Karpas-422 (cell line): ENCODE results near the gene SULT2B1. TPM values are rescaled to one million over a fixed set of nuclear protein-coding genes. Genes with fewer than 3 reads are reported as not detected.

Source experiments
- DNase-seq: peaks from one replicate; pipeline ENCODE4 v3.0.0-alpha.2; 2015
- H2AFZ ChIP-seq: fragments of 200-600 bp; sonication (generic); 2 replicates; pipeline ENCODE4 v1.6.1; 2014; ENCODE audit warnings: antibody characterized with exemption, low read length, mixed read lengths
- H3K27ac ChIP-seq: fragments of 200-600 bp; sonication (generic); 2 replicates; pipeline ENCODE4 v1.5.1; 2014; ENCODE audit warnings: mild to moderate bottlenecking, low read length, moderate library complexity
- H3K27me3 ChIP-seq: fragments of 200-600 bp; sonication (generic); 2 replicates; pipeline ENCODE4 v1.6.1; 2014; ENCODE audit warnings: low read length, mixed read lengths
- H3K36me3 ChIP-seq: fragments of 200-600 bp; sonication (generic); 2 replicates; pipeline ENCODE4 v1.6.1; 2014; ENCODE audit warnings: low read length, mixed read lengths; ENCODE audit not compliant: insufficient read depth
- H3K4me1 ChIP-seq: fragments of 200-600 bp; sonication (generic); 2 replicates; pipeline ENCODE4 v1.6.1; 2014; ENCODE audit warnings: mild to moderate bottlenecking, low read length, mixed read lengths
- H3K4me2 ChIP-seq: fragments of 200-600 bp; sonication (generic); 2 replicates; pipeline ENCODE4 v1.6.1; 2014; ENCODE audit warnings: low read length, low read depth, mild to moderate bottlenecking; ENCODE audit not compliant: poor library complexity, severe bottlenecking
- H3K4me3 ChIP-seq: fragments of 200-600 bp; sonication (generic); 2 replicates; pipeline ENCODE4 v1.5.1; 2014; ENCODE audit warnings: mild to moderate bottlenecking, antibody characterized with exemption, low read length, mixed read lengths
- H3K79me2 ChIP-seq: fragments of 200-600 bp; sonication (generic); 2 replicates; pipeline ENCODE4 v1.6.1; 2014; ENCODE audit warnings: mild to moderate bottlenecking, low read length, mixed read lengths
- H3K9ac ChIP-seq: fragments of 200-600 bp; sonication (generic); 2 replicates; pipeline ENCODE4 v1.6.0; 2014; ENCODE audit warnings: low read length
- H3K9me2 ChIP-seq: fragments of 200-600 bp; sonication (generic), shearing (Covaris generic); replicated peaks from 2 replicates; pipeline ENCODE4 v1.6.0; 2014; ENCODE audit warnings: mild to moderate bottlenecking, low read length, moderate library complexity; ENCODE audit not compliant: insufficient read depth
- H3K9me3 ChIP-seq: fragments of 300-700, 200-600 bp; sonication (generic); 2 replicates; pipeline ENCODE4 v1.6.1; 2014; ENCODE audit warnings: low read length, mixed read lengths
- H4K20me1 ChIP-seq: fragments of 200-600 bp; sonication (generic); 2 replicates; pipeline ENCODE4 v1.6.1; 2014; ENCODE audit warnings: mild to moderate bottlenecking, antibody characterized with exemption, low read length, low read depth; ENCODE audit not compliant: insufficient read depth
- total RNA-seq: library from RNA; depleted of rRNA; stranded (reverse); fragments of >200 nt; shearing (Covaris generic); gene quantifications from 2 replicates; pipeline ENCODE4 v1.2.3, GENCODE V29; 2014; ENCODE audit warnings: low replicate concordance; rRNA removed

Gene SULT2B1
- total RNA-seq, result not detected in 2 replicates

- no peak within 1 kb of the TSS for H3K9ac ChIP-seq
- no peaks in the 10 kb centered on the region for H3K36me3 ChIP-seq
- H3K9me3 ChIP-seq, result no peaks in the 10 kb centered on the region
- H4K20me1 ChIP-seq, result no peaks in the 10 kb centered on the region
- no peaks in the 10 kb centered on the region for H3K27me3 ChIP-seq
- no peak within 1 kb of the TSS for H3K4me2 ChIP-seq
- no peak within 1 kb of the TSS for H2AFZ ChIP-seq
- no peaks in the 10 kb centered on the region for H3K79me2 ChIP-seq
- no peak within 1 kb of the TSS for H3K27ac ChIP-seq
- no peak within 1 kb of the TSS for H3K4me3 ChIP-seq
- no peak for DNase-seq
- H3K4me1 ChIP-seq, result no peaks in the 10 kb centered on the region
- no peaks in the 10 kb centered on the region for H3K9me2 ChIP-seq
These were observed at the start of gene SULT2B1 for GRCh38 chr19:48551437-48552302. SULT2B1 (plus strand) TSS chr19:48552172; CDS start chr19:48552253, 81 bp downstream.

GRCh38 chr19:48502350-48503018 lies 49.5 kb upstream of the SULT2B1 start:
- no peaks in the 10 kb centered on the region for H3K36me3 ChIP-seq
- H2AFZ ChIP-seq, result no peak overlapping the region; the same call in 1 of the 2 replicates
- H3K9ac ChIP-seq, result no peak overlapping the region
- no peak overlapping the region for H3K27ac ChIP-seq
- H3K27me3 ChIP-seq, result no peaks in the 10 kb centered on the region
- no peaks in the 10 kb centered on the region for H4K20me1 ChIP-seq
- H3K79me2 ChIP-seq, result no peaks in the 10 kb centered on the region
- no peaks in the 10 kb centered on the region for H3K9me2 ChIP-seq
- H3K4me3 ChIP-seq, result no peak overlapping the region
- H3K4me2 ChIP-seq, result no peak overlapping the region
- H3K9me3 ChIP-seq, result no peaks in the 10 kb centered on the region
- DNase-seq, result no peak
- peaks cover 10% of the 10 kb centered on the region for H3K4me1 ChIP-seq

DNA sequence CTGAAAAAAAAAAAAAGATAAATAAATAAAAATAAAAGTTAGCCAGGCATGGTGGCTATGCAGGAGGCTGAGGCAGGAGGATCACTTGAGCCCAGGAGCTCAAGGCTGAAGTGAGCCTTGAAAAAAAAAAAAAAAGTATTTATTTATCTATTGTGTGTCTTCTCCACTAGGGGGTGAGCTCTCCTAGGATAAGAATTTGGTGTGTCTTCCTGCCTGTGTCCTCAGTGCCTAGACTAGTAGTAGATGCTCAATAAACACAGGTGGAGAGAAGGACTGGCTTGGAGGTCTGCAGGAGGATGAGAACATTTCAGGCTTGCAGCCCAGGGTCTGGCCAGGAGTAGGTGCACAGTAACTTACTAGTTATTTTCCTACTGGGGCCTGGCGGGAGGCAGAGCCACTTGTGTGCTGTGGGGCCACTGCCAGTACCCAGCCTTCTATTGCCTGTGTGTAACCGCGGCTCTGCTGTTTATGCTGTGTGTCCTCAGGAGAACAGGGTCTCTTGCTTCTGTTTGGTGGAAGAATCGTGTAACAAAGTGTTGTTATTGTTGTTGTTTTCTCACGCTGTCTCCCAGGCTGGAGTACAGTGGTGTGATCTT lies 45.7 kb upstream of the SULT2B1 start:
- Histone ChIP-seq H3K27ac (no peak overlapping the region), H3K4me3 (no peak overlapping the region), H3K9me3 (no peaks in the 10 kb centered on the region), H3K4me1 (peaks cover 7% of the 10 kb centered on the region), H3K27me3 (no peaks in the 10 kb centered on the region), H3K36me3 (no peaks in the 10 kb centered on the region), H3K4me2 (no peak overlapping the region), H3K9ac (no peak overlapping the region), H3K79me2 (no peaks in the 10 kb centered on the region), H3K9me2 (no peaks in the 10 kb centered on the region), H4K20me1 (no peaks in the 10 kb centered on the region), H2AFZ (no peak overlapping the region)
- peak; percentile 87 for DNase-seq

DNA sequence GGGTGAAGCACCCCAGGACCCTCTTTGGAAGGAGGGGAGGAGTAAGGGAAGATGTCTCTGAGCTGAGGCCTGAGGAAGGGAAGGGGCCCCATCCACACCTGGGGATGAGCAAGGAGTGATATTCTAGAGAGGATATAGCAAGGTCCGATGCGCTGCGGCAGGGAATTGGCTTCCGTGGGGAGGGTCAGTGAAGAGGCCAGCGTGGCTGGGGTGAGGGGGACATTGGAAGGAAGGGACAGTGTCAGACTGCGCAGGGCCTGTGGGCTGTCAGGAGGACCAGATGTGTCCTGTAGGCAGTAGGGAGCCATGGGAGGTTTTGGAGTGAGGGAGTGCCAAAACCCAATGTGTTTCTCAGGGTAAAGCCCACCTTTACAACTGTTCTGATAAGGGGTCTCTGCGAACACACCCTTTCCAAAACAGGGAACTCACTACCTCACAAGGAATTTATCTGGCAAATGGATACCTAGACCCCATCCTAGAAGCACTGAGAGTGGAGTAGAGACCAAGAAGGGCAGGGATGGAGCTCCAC lies 44.0 kb upstream of the SULT2B1 start:
- Histone ChIP-seq H2AFZ (no peak overlapping the region), H3K36me3 (no peaks in the 10 kb centered on the region), H3K27me3 (no peaks in the 10 kb centered on the region), H3K27ac (no peak overlapping the region), H3K79me2 (no peaks in the 10 kb centered on the region), H3K9me3 (no peaks in the 10 kb centered on the region), H3K4me1 (peaks cover 12% of the 10 kb centered on the region), H4K20me1 (no peaks in the 10 kb centered on the region), H3K9me2 (no peaks in the 10 kb centered on the region), H3K4me3 (no peak overlapping the region), H3K9ac (no peak overlapping the region), H3K4me2 (no peak overlapping the region)
- DNase-seq, result peak; percentile 33

GRCh38 chr19:48508729-48509411 lies 43.1 kb upstream of the SULT2B1 start:
- DNase-seq, result peak; percentile 28
- H2AFZ ChIP-seq, result no peak overlapping the region

DNA sequence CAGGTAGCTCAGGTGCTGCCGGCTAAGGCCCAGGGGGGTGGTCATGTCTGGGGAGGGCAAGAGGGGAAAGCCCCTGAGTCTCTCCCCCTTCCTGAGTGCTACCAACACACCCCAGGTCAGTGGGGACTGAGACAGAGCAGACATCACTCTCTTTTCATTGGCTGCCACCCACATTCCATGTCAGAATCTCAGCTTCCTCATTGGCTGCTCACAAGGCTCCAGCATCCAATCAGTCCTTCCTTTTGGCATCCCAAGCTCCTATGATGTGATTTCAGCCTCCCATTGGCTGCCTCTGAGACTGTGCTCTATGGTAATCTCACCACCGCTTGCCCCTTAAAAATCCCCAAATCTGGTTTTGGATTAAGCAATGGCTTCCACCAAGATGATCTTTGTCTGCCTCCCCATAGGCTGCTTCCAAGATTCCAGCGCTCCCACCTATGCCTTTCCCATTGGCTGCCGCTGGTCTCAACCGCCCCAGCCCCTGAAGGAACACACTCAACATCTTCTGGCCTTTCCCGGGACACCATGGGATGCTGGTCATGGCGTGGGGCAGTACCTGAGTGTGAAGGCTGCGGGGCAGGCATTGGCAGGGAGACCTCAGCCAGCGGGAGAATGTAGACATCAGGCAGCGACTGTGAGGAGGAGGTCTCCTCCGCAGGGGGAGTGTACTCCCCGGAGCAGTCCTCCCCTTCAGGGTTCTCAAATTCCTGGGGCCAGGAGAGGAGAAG lies 42.3 kb upstream of the SULT2B1 start:
- peak; percentile 70 for DNase-seq

More at GRCh38 chr19:48508729-48509411, 43.1 kb upstream of the SULT2B1 start:
- H3K9me2 ChIP-seq, result no peaks in the 10 kb centered on the region
- H3K9ac ChIP-seq, result no peak overlapping the region
- no peaks in the 10 kb centered on the region for H3K27me3 ChIP-seq
- no peak overlapping the region for H3K27ac ChIP-seq
- H3K4me2 ChIP-seq, result no peak overlapping the region
- no peaks in the 10 kb centered on the region for H3K79me2 ChIP-seq
- no peaks in the 10 kb centered on the region for H3K36me3 ChIP-seq
- H3K4me1 ChIP-seq, result peaks cover 20% of the 10 kb centered on the region
- H3K9me3 ChIP-seq, result no peaks in the 10 kb centered on the region
- H4K20me1 ChIP-seq, result no peaks in the 10 kb centered on the region
- no peak overlapping the region for H3K4me3 ChIP-seq

GRCh38 chr19:48510421-48511268 lies 41.3 kb upstream of the SULT2B1 start:
- peak; percentile 76 for DNase-seq
- Histone ChIP-seq H3K9ac (no peak overlapping the region), H3K79me2 (no peaks in the 10 kb centered on the region), H3K27ac (no peak overlapping the region), H3K9me2 (no peaks in the 10 kb centered on the region), H4K20me1 (no peaks in the 10 kb centered on the region), H3K36me3 (no peaks in the 10 kb centered on the region), H3K4me2 (no peak overlapping the region), H3K9me3 (no peaks in the 10 kb centered on the region), H3K4me1 (peaks cover 23% of the 10 kb centered on the region), H3K27me3 (no peaks in the 10 kb centered on the region), H3K4me3 (no peak overlapping the region), H2AFZ (no peak overlapping the region)

More for the DNA sequence above, 42.3 kb upstream of the SULT2B1 start:
- Histone ChIP-seq H3K4me2 (no peak overlapping the region), H3K9me3 (no peaks in the 10 kb centered on the region), H3K79me2 (no peaks in the 10 kb centered on the region), H3K27me3 (no peaks in the 10 kb centered on the region), H3K4me3 (no peak overlapping the region), H3K9me2 (no peaks in the 10 kb centered on the region), H3K36me3 (no peaks in the 10 kb centered on the region), H3K9ac (no peak overlapping the region), H3K4me1 (peaks cover 23% of the 10 kb centered on the region), H3K27ac (no peak overlapping the region), H2AFZ (no peak overlapping the region), H4K20me1 (no peaks in the 10 kb centered on the region)
